PFSK-1 (cell line): ENCODE data around the gene CMTR2.

Experiments
- FOXP2 ChIP-seq: optimal IDR thresholded peaks from 2 replicates; pipeline ENCODE3; 2011; ENCODE audit warnings: borderline replicate concordance, control low read depth, inconsistent platforms; ENCODE audit not compliant: insufficient read depth; ENCODE audit errors: extremely low read length, extremely low read depth
- POLR2AphosphoS5 ChIP-seq: IDR thresholded peaks from 2 replicates; pipeline ENCODE4 v1.6.1; 2012; ENCODE audit warnings: low read depth, mild to moderate bottlenecking, control low read depth, low read length, moderate library complexity
- REST ChIP-seq, 2 experiments: IDR thresholded peaks; 2 replicates each; pipeline versions ENCODE4 v1.6.1 to v1.8.0; 2011 to 2012; ENCODE audit warnings: low read depth in 2 of 2, low read length in 2 of 2, control low read depth in 1 of 2, inconsistent platforms in 1 of 2, mild to moderate bottlenecking in 1 of 2, moderate library complexity in 1 of 2; ENCODE audit not compliant: insufficient read depth in 1 of 2
- SIN3A ChIP-seq: IDR thresholded peaks from 2 replicates; pipeline ENCODE4 v1.6.1; 2012; ENCODE audit warnings: mild to moderate bottlenecking, low read length, moderate library complexity, borderline replicate concordance; ENCODE audit not compliant: insufficient read depth
- TAF1 ChIP-seq: IDR thresholded peaks from 2 replicates; pipeline ENCODE4 v1.6.1; 2012; ENCODE audit warnings: low read length, control low read depth, borderline replicate concordance; ENCODE audit not compliant: insufficient read depth

CMTR2 gene

DNA sequence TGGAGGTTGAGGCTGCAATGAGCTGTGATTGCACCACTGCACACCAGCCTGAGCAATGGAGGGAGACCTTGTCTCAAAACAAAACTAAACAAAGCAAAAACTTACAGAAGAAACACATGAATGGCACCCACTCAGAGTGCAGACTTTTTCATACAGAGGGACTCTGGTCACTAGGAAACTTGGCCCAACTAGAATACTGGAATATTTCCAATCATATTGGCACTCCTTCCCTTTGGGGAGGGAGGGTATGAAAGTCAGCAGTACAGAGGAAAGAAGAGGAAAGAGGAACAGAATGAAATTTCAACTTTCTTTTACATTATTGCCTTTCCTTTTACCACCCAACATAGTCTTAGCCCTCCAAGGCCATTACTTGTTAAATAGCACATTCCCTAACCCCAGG lies 28.2 kb downstream of the CMTR2 start:
- TF ChIP-seq FOXP2 (no peak), SIN3A (no peak), POLR2AphosphoS5 (no peak), TAF1 (no peak), REST (IDR thresholded peaks at IDR 0.05; ENCODE audit: insufficient read depth in 1 of 2, low read depth in 2 of 2, low read length in 2 of 2) (no peak)

DNA sequence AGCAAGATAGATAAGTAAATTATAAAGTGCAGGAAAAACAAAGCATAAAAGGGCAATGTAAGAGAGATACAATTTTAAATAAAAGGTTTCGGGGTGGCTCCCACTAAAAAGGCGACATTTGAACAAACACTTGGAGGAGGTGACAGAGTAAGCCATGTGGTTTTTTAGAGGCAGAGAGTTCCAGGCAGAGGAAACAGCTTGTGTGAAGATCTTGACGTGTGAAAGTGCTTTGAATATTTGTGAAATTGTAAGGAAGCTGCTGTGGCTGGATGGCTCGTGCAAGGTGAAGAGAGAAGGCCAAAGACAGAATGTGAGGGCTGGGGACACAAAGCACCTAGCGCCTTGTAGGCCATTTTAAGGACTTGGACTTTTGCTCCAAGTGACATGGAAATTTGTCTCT lies 30.1 kb downstream of the CMTR2 start:
- TF ChIP-seq TAF1 (no peak), REST (IDR thresholded peaks at IDR 0.05; ENCODE audit: insufficient read depth in 1 of 2, low read depth in 2 of 2, low read length in 2 of 2) (no peak)

DNA sequence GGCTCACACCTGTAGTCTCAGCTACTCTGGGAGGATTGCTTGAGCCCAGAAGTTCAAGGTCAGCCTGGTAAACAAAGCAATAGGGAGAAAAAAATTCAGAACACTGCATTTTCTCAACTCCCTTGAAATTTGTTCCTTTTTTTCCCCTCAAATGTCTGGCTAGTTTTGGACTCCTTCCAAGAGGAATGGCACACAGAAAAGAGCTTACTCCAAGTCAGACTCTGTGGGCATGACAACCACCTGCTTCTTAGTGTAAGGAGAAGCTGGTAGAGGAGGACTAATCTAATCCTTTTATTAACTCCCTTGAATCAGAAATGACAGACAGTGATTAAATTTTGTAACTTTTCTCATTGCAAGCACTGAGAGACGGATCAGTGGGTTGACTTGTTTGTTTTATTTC lies 30.8 kb downstream of the CMTR2 start:
- no peak for TF ChIP-seq SIN3A

DNA sequence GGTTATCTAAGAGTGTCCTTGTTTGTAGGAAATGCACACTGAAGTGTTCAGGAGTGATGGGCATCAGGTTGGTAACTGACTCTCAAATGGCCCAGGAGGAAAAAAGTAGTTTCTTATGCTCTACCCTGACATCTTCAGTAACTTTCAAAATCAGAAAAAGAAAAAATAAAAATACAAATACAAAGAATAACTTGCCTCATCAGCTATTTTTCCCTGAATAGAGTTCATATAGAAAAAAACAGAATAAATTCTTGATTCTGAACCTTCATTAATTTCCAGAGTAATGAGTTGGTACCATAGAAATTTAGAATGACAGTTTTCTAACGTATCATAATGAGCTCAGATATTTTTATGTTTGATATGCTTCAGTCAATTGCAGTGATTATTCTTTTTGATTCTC lies 31.4 kb downstream of the CMTR2 start:
- no peak for TF ChIP-seq SIN3A
- no peak for TF ChIP-seq FOXP2
- no peak for TF ChIP-seq POLR2AphosphoS5
- no peak for TF ChIP-seq REST (IDR thresholded peaks at IDR 0.05; ENCODE audit: insufficient read depth in 1 of 2, low read depth in 2 of 2, low read length in 2 of 2)
- no peak for TF ChIP-seq TAF1

- TF ChIP-seq SIN3A (no peak), TAF1 (no peak), REST (IDR thresholded peaks at IDR 0.05; ENCODE audit: insufficient read depth in 1 of 2, low read depth in 2 of 2, low read length in 2 of 2) (no peak), POLR2AphosphoS5 (no peak), FOXP2 (no peak)
Measured at GRCh38 chr16:71255721-71256120, 33.5 kb downstream of the CMTR2 start.
